IPS-15b (cell line): ENCODE results near the gene HMCN1.
"Not testable (repeated sequence)": the region's sequence is repeated elsewhere in the genome, so short reads cannot be mapped to it uniquely, and the experiment has no call there.

Experiments used
- H3K27me3 ChIP-seq: one replicate; pipeline ENCODE4 v1.6.1; 2013; ENCODE audit warnings: low read length; ENCODE audit not compliant: control insufficient read depth, insufficient read depth
- H3K36me3 ChIP-seq: one replicate; pipeline ENCODE4 v1.6.1; 2013; ENCODE audit warnings: low read length; ENCODE audit not compliant: control insufficient read depth, insufficient read depth
- H3K4me1 ChIP-seq: one replicate; pipeline ENCODE4 v1.6.1; 2013; ENCODE audit warnings: mild to moderate bottlenecking, low read length; ENCODE audit not compliant: control insufficient read depth, insufficient read depth
- H3K4me3 ChIP-seq: one replicate; pipeline ENCODE4 v1.5.1; 2013; ENCODE audit warnings: low read depth, low read length
- H3K9ac ChIP-seq: one replicate; pipeline ENCODE4 v1.6.1; 2013; ENCODE audit warnings: low read depth, mild to moderate bottlenecking, low read length
- H3K9me3 ChIP-seq: one replicate; pipeline ENCODE4 v1.6.1; 2013; ENCODE audit warnings: mild to moderate bottlenecking, low read length; ENCODE audit not compliant: control insufficient read depth, insufficient read depth

HMCN1 gene

GRCh38 chr1:185886671-185887070, 152.5 kb downstream of the HMCN1 start:
- Histone ChIP-seq H3K27me3 (no peaks in the 10 kb centered on the region), H3K9ac (no peak overlapping the region), H3K36me3 (no peaks in the 10 kb centered on the region), H3K4me3 (no peak overlapping the region), H3K4me1 (no peaks in the 10 kb centered on the region), H3K9me3 (no peaks in the 10 kb centered on the region)

- H3K4me3 ChIP-seq = not testable (repeated sequence)
Observed at GRCh38 chr1:185892831-185893403, 158.7 kb downstream of the HMCN1 start.

GRCh38 chr1:185894791-185895190, 160.6 kb downstream of the HMCN1 start:
- no peak overlapping the region for H3K4me3 ChIP-seq
- H3K9me3 ChIP-seq = no peaks in the 10 kb centered on the region
- H3K27me3 ChIP-seq = no peaks in the 10 kb centered on the region
- H3K9ac ChIP-seq = no peak overlapping the region
- no peaks in the 10 kb centered on the region for H3K4me1 ChIP-seq
- H3K36me3 ChIP-seq = no peaks in the 10 kb centered on the region

More at GRCh38 chr1:185892831-185893403, 158.7 kb downstream of the HMCN1 start:
- H3K9me3 ChIP-seq, H3K9ac ChIP-seq, H3K4me1 ChIP-seq, H3K36me3 ChIP-seq, H3K27me3 ChIP-seq: not testable (repeated sequence)

- Histone ChIP-seq H3K9me3 (no peaks in the 10 kb centered on the region), H3K36me3 (no peaks in the 10 kb centered on the region), H3K9ac (no peak overlapping the region), H3K27me3 (no peaks in the 10 kb centered on the region), H3K4me1 (no peaks in the 10 kb centered on the region), H3K4me3 (no peak overlapping the region)
Observed at GRCh38 chr1:185895208-185895900, 161.2 kb downstream of the HMCN1 start.

- no peaks in the 10 kb centered on the region for H3K4me1 ChIP-seq
- H3K4me3 ChIP-seq = no peak overlapping the region
- no peak overlapping the region for H3K9ac ChIP-seq
- no peaks in the 10 kb centered on the region for H3K9me3 ChIP-seq
- H3K27me3 ChIP-seq = no peaks in the 10 kb centered on the region
- H3K36me3 ChIP-seq = no peaks in the 10 kb centered on the region
Observed at GRCh38 chr1:185896863-185897262, 162.7 kb downstream of the HMCN1 start.

- H3K9ac ChIP-seq = no peak overlapping the region
- H3K4me1 ChIP-seq = peaks cover 4% of the 10 kb centered on the region
- no peak overlapping the region for H3K4me3 ChIP-seq
- H3K27me3 ChIP-seq = no peaks in the 10 kb centered on the region
- no peaks in the 10 kb centered on the region for H3K36me3 ChIP-seq
- no peaks in the 10 kb centered on the region for H3K9me3 ChIP-seq
Observed at GRCh38 chr1:185906186-185906585, 172.0 kb downstream of the HMCN1 start.

- Histone ChIP-seq H3K36me3 (no peaks in the 10 kb centered on the region), H3K9ac (no peak overlapping the region), H3K4me1 (peaks cover 13% of the 10 kb centered on the region), H3K4me3 (no peak overlapping the region), H3K27me3 (no peaks in the 10 kb centered on the region), H3K9me3 (no peaks in the 10 kb centered on the region)
Observed at GRCh38 chr1:185907246-185907645, 173.1 kb downstream of the HMCN1 start.

- Histone ChIP-seq H3K9ac (no peak overlapping the region), H3K9me3 (no peaks in the 10 kb centered on the region), H3K36me3 (no peaks in the 10 kb centered on the region), H3K27me3 (no peaks in the 10 kb centered on the region), H3K4me3 (no peak overlapping the region), H3K4me1 (peaks cover 28% of the 10 kb centered on the region)
Observed at GRCh38 chr1:185911978-185912377, 177.8 kb downstream of the HMCN1 start.

GRCh38 chr1:185912504-185912903, 178.3 kb downstream of the HMCN1 start:
- Histone ChIP-seq H3K9ac (no peak overlapping the region), H3K36me3 (no peaks in the 10 kb centered on the region), H3K9me3 (no peaks in the 10 kb centered on the region), H3K4me1 (peaks cover 28% of the 10 kb centered on the region), H3K4me3 (no peak overlapping the region), H3K27me3 (no peaks in the 10 kb centered on the region)

- Histone ChIP-seq H3K9me3 (no peaks in the 10 kb centered on the region), H3K9ac (no peak overlapping the region), H3K36me3 (no peaks in the 10 kb centered on the region), H3K4me1 (peaks cover 26% of the 10 kb centered on the region), H3K27me3 (no peaks in the 10 kb centered on the region), H3K4me3 (no peak overlapping the region)
Observed at GRCh38 chr1:185914089-185914488, 179.9 kb downstream of the HMCN1 start.

- Histone ChIP-seq H3K9ac (no peak overlapping the region), H3K4me3 (no peak overlapping the region), H3K27me3 (no peaks in the 10 kb centered on the region), H3K36me3 (no peaks in the 10 kb centered on the region), H3K9me3 (no peaks in the 10 kb centered on the region), H3K4me1 (peaks cover 18% of the 10 kb centered on the region)
Observed at GRCh38 chr1:185916861-185917260, 182.7 kb downstream of the HMCN1 start.

GRCh38 chr1:185917646-185918045, 183.5 kb downstream of the HMCN1 start:
- Histone ChIP-seq H3K27me3 (no peaks in the 10 kb centered on the region), H3K9ac (no peak overlapping the region), H3K4me3 (no peak overlapping the region), H3K9me3 (no peaks in the 10 kb centered on the region), H3K36me3 (no peaks in the 10 kb centered on the region), H3K4me1 (peaks cover 13% of the 10 kb centered on the region)
